Measurements from ENCODE around the gene WDFY3.

DNA sequence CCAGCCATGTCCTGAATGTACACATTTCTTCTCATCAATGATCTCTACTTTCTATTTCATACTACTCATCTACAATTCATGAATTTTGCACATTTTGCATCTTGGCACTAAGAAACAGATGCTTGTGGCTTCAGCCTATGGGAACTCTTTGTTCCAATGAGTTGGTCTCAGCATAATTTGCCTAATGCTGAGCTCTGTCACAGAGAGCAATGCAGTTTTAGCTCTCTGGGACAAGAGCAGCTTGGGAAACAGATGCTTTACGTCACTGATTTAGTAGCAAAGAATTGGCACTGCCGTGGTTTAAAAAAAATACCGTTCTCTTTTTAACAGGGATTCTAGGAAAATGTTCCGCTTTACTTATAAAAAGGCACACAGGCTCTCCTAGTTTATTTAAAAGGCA lies 162.4 kb downstream of the WDFY3 start:
- TF ChIP-seq CTCF (IDR thresholded peaks at IDR 0.05), result no peak
- TF ChIP-seq POLR2A (IDR thresholded peaks at IDR 0.05), result no peak
- no peak for TF ChIP-seq EP300 (IDR thresholded peaks at IDR 0.05)
